Adrenal gland (tissue), 5 donors: ENCODE data around the gene CTRB2.

Source experiments
- CTCF ChIP-seq, 6 experiments: fragments of 450-650 bp in 4 of 6; fragments of 200-600 bp in 2 of 6; sonication (generic) in 1 of 6; IDR thresholded peaks; 1 replicate in 5 of 6; 2 replicates in 1 of 6; pipeline versions ENCODE4 v1.5.1 to v1.8.0; 2016 to 2021; ENCODE audit warnings: antibody characterized with exemption in 6 of 6, mild to moderate bottlenecking in 2 of 6, moderate library complexity in 1 of 6
- POLR2A ChIP-seq, 2 donors: fragments of 450-650 bp; IDR thresholded peaks; one replicate each; pipeline ENCODE4 v1.6.1; 2017; ENCODE audit warnings: antibody characterized with exemption in 2 of 2, mild to moderate bottlenecking in 2 of 2, moderate library complexity in 1 of 2
- donor health status: DM: no; HTN: no; CAD: no.

GRCh38 chr16:75251280-75252048 lies 44.5 kb upstream of the CTRB2 start, which contains the start of gene BCAR1:
- TF ChIP-seq CTCF (IDR thresholded peaks at IDR 0.05), result peak in 1 of 6 experiments; percentile 4
- TF ChIP-seq POLR2A (IDR thresholded peaks at IDR 0.05), result peak; percentile 79 to 85
